NB4 (cell line): ENCODE measurements around the gene TAPBPL.
"Not testable (repeated sequence)": the region's sequence is repeated elsewhere in the genome, so short reads cannot be mapped to it uniquely, and the experiment has no call there.

Source experiments
- DNase-seq: peaks from one replicate; pipeline ENCODE4 v3.0.0; 2010; ENCODE audit warnings: low read depth
- H3K4me3 ChIP-seq: one replicate; pipeline ENCODE4 v1.5.1; 2011; ENCODE audit warnings: mild to moderate bottlenecking, low read depth, low read length, moderate library complexity
- CTCF ChIP-seq: IDR thresholded peaks from one replicate; pipeline ENCODE4 v1.5.1; 2012; ENCODE audit warnings: low read depth, low read length
- MAX ChIP-seq: IDR thresholded peaks from 2 replicates; pipeline ENCODE4 v1.6.1; 2011; ENCODE audit warnings: low read depth, low read length
- MYC ChIP-seq: IDR thresholded peaks from 2 replicates; pipeline ENCODE4 v1.6.1; 2011; ENCODE audit warnings: low read depth, low read length
- POLR2A ChIP-seq: IDR thresholded peaks from 2 replicates; pipeline ENCODE4 v1.6.1; 2011; ENCODE audit warnings: mild to moderate bottlenecking; ENCODE audit not compliant: insufficient read length; ENCODE audit errors: extremely low read depth

The TAPBPL gene

GRCh38 chr12:6426882-6427671 is 24.8 kb upstream of the TAPBPL start:
- peak; percentile 22 for DNase-seq
- TF ChIP-seq CTCF = no peak
- TF ChIP-seq MYC = no peak
- TF ChIP-seq MAX = no peak
- TF ChIP-seq POLR2A = no peak
- H3K4me3 ChIP-seq = no peak overlapping the region

- not testable (repeated sequence) for DNase-seq, H3K4me3 ChIP-seq
These were observed 24.0 kb upstream of the TAPBPL start for GRCh38 chr12:6427796-6428195.

- TF ChIP-seq CTCF = no peak
- TF ChIP-seq MYC = no peak
- no peak for DNase-seq
- no peak overlapping the region for H3K4me3 ChIP-seq
These were observed 23.5 kb upstream of the TAPBPL start for GRCh38 chr12:6428326-6428725.

GRCh38 chr12:6430124-6430989 is 21.5 kb upstream of the TAPBPL start:
- peak; percentile 96 for DNase-seq
- peak overlapping the region; percentile 30 for H3K4me3 ChIP-seq
- peak; percentile 58 for TF ChIP-seq MAX
- TF ChIP-seq MYC = peak; percentile 21
- TF ChIP-seq POLR2A = no peak
- TF ChIP-seq CTCF = no peak

- no peak for TF ChIP-seq POLR2A
- TF ChIP-seq MYC = no peak
- TF ChIP-seq CTCF = no peak
- TF ChIP-seq MAX = no peak
- DNase-seq = no peak
- no peak overlapping the region for H3K4me3 ChIP-seq
These were observed 18.9 kb upstream of the TAPBPL start for GRCh38 chr12:6432991-6433390.

- H3K4me3 ChIP-seq = no peak overlapping the region
- no peak for DNase-seq
- no peak for TF ChIP-seq CTCF
- no peak for TF ChIP-seq POLR2A
These were observed 17.4 kb upstream of the TAPBPL start for GRCh38 chr12:6434205-6435140.
